ENCODE results near the gene POLG2. TPM values are rescaled to one million over a fixed set of nuclear protein-coding genes. Genes with fewer than 3 reads are reported as not detected.

The POLG2 gene
- total and polyA plus RNA-seq, 10 of the 15 experiments (the other 5 are each of a cell fraction or from before 2014, with no cell fraction given): 10.2 to 27.7 (median 22.2) TPM

GRCh38 chr17:64505340-64506200 lies 8.7 kb upstream of the POLG2 start (continued):
- TF ChIP-seq PRDM15 (CRISPR knock-in tag; IDR thresholded peaks at IDR 0.05) (no peak), BRCA1 (IDR thresholded peaks at IDR 0.05; ENCODE audit: low read depth, low read length) (peak; percentile 33; the same call in 1 of the 2 replicates), HDAC6 (IDR thresholded peaks at IDR 0.05; ENCODE audit: unreplicated experiment) (peak; percentile 35), ETV6 (conservative IDR thresholded peaks at IDR 0.05 in 1 of 2, IDR thresholded peaks at IDR 0.05 in 1 of 2; ENCODE audit: borderline replicate concordance in 1 of 2, low read depth in 1 of 2) (no peak), GABPA (IDR thresholded peaks at IDR 0.05; ENCODE audit: low read depth) (no peak), E2F8 (IDR thresholded peaks at IDR 0.05; ENCODE audit: low read depth, partially characterized antibody) (no peak), BACH1 (IDR thresholded peaks at IDR 0.05; ENCODE audit: borderline replicate concordance) (peak; percentile 83; the same call in 1 of the 2 replicates), TARDBP (IDR thresholded peaks at IDR 0.05; ENCODE audit: borderline replicate concordance) (no peak)

Data from GM12878 (cell line).